Keratinocyte (primary cell): Measurements from ENCODE around the gene ZNF710. TPM values are rescaled to one million over a fixed set of nuclear protein-coding genes. Genes with fewer than 3 reads are reported as not detected.

Experiments
- DNase-seq: peaks from one replicate; pipeline ENCODE4 v3.0.0-alpha.2; 2011; ENCODE audit warnings: low read depth, missing footprints, low spot score
- FAIRE-seq: peaks from 2 replicates; lab custom pipeline; 2011; peaks lifted over from hg19 to GRCh38; lab: Jason Lieb, UNC
- H2AFZ ChIP-seq: 2 replicates; pipeline ENCODE4 v1.6.0; 2012; ENCODE audit warnings: low read length, control low read depth, inconsistent platforms; ENCODE audit not compliant: control insufficient read depth
- H3K27ac ChIP-seq: 2 replicates; pipeline ENCODE4 v1.5.1; 2011; ENCODE audit warnings: low read length; ENCODE audit not compliant: control insufficient read depth, insufficient read depth
- H3K27me3 ChIP-seq: 3 replicates; pipeline ENCODE4 v1.6.0; 2011; ENCODE audit warnings: low read length; ENCODE audit not compliant: control insufficient read depth, insufficient read depth; ENCODE audit errors: extremely low read depth
- H3K36me3 ChIP-seq, 2 experiments: 2 replicates in 1 of 2; 3 replicates in 1 of 2; pipeline ENCODE4 v1.5.1; 2011; ENCODE audit warnings: low read length in 2 of 2, mild to moderate bottlenecking in 1 of 2; ENCODE audit not compliant: control insufficient read depth in 2 of 2, insufficient read depth in 2 of 2; ENCODE audit errors: extremely low read depth in 1 of 2
- H3K4me1 ChIP-seq: 3 replicates; pipeline ENCODE4 v1.5.1; 2011; ENCODE audit warnings: low read length; ENCODE audit not compliant: control insufficient read depth, insufficient read depth; ENCODE audit errors: extremely low read depth
- H3K4me2 ChIP-seq: 3 replicates; pipeline ENCODE4 v1.6.0; 2011; ENCODE audit warnings: low read depth, low read length; ENCODE audit not compliant: control insufficient read depth, insufficient read depth; ENCODE audit errors: extremely low read depth
- H3K4me3 ChIP-seq, 3 experiments: fragments of 200-600 bp in 1 of 3; sonication (generic) in 1 of 3; 2 replicates in 2 of 3; 3 replicates in 1 of 3; pipeline ENCODE4 v1.5.1; 2011 to 2016; ENCODE audit warnings: low read length in 3 of 3, mild to moderate bottlenecking in 3 of 3, control low read depth in 2 of 3, inconsistent platforms in 1 of 3, low read depth in 1 of 3, mixed read lengths in 1 of 3, mixed run types in 1 of 3, moderate library complexity in 1 of 3; ENCODE audit not compliant: control insufficient read depth in 2 of 3, insufficient read depth in 2 of 3; ENCODE audit errors: extremely low read depth in 1 of 3
- H3K79me2 ChIP-seq: 2 replicates; pipeline ENCODE4 v1.6.0; 2012; ENCODE audit warnings: low read length; ENCODE audit not compliant: control insufficient read depth, insufficient read depth
- H3K9ac ChIP-seq: 3 replicates; pipeline ENCODE4 v1.6.0; 2011; ENCODE audit warnings: low read length; ENCODE audit not compliant: control insufficient read depth, insufficient read depth; ENCODE audit errors: extremely low read depth
- H3K9me1 ChIP-seq: 3 replicates; pipeline ENCODE4 v1.6.0; 2011; ENCODE audit warnings: low read length; ENCODE audit not compliant: control insufficient read depth, insufficient read depth; ENCODE audit errors: extremely low read depth
- H3K9me3 ChIP-seq: 2 replicates; pipeline ENCODE4 v1.5.1; 2012; ENCODE audit warnings: low read depth, low read length; ENCODE audit not compliant: control insufficient read depth
- H4K20me1 ChIP-seq: 3 replicates; pipeline ENCODE4 v1.6.0; 2011; ENCODE audit warnings: low read length; ENCODE audit not compliant: control insufficient read depth, insufficient read depth; ENCODE audit errors: extremely low read depth
- EZH2 ChIP-seq: IDR thresholded peaks from one replicate; pipeline ENCODE4 v1.6.1; 2012; ENCODE audit warnings: inconsistent platforms, mild to moderate bottlenecking, low read length, moderate library complexity
- dilution Hi-C: fragments of 300-500 bp; cut with MboI; formaldehyde crosslinking; loops from one replicate; pipeline ENCODE4 v1.7.0; 2020; ENCODE audit warnings: low sequenced_read_pairs; ENCODE audit not compliant: extremely low pct_ligation_motif_present
- polyA plus RNA-seq, 5 experiments: library from polyadenylated mRNA; depleted of rRNA in 3 of 5; stranded (reverse) in 3 of 5; stranded (forward) in 1 of 5; unstranded in 1 of 5; fragments of >200 nt; gene quantifications; 1 replicate in 1 of 5; 2 replicates in 3 of 5; 3 replicates in 1 of 5; pipeline versions ENCODE4 v1.2.1 to v1.2.3, GENCODE V29; 2011 to 2012; ENCODE audit warnings: missing spikeins in 2 of 5, low read depth in 1 of 5, low replicate concordance in 1 of 5
- TF ChIP-seq, protein P1 (sequence below), 3 experiments: IDR thresholded peaks in 1 of 3; conservative IDR thresholded peaks in 1 of 3; optimal IDR thresholded peaks in 1 of 3; 2 replicates in 2 of 3; 3 replicates in 1 of 3; pipeline versions ENCODE3 to v1.5.1; 2011; ENCODE audit warnings: low read length in 3 of 3, mild to moderate bottlenecking in 3 of 3, moderate library complexity in 2 of 3, control low read depth in 1 of 3, inconsistent platforms in 1 of 3; ENCODE audit not compliant: insufficient read depth in 2 of 3; ENCODE audit errors: extremely low read depth in 1 of 3

The ZNF710 gene
- polyA plus RNA-seq, 1 donor (not counting 4 experiments of a cell fraction or from before 2014, with no cell fraction given): 4.5 TPM

GRCh38 chr15:90018216-90018831 lies 17.2 kb downstream of the ZNF710 start:
- H3K27ac ChIP-seq: no peak overlapping the region
- H3K4me1 ChIP-seq: peaks cover 29% of the 10 kb centered on the region
- H3K79me2 ChIP-seq: peaks cover 44% of the 10 kb centered on the region
- dilution Hi-C loops: no loop called here
- H3K4me3 ChIP-seq: no peak overlapping the region
- H3K9me3 ChIP-seq: no peaks in the 10 kb centered on the region
- DNase-seq: no peak
- H3K36me3 ChIP-seq: peaks cover 0 to 3% of the 10 kb centered on the region in 2 experiments
- H3K9ac ChIP-seq: no peak overlapping the region
- H4K20me1 ChIP-seq: no peaks in the 10 kb centered on the region
- H3K4me2 ChIP-seq: no peak overlapping the region
- TF ChIP-seq, protein P1, sequence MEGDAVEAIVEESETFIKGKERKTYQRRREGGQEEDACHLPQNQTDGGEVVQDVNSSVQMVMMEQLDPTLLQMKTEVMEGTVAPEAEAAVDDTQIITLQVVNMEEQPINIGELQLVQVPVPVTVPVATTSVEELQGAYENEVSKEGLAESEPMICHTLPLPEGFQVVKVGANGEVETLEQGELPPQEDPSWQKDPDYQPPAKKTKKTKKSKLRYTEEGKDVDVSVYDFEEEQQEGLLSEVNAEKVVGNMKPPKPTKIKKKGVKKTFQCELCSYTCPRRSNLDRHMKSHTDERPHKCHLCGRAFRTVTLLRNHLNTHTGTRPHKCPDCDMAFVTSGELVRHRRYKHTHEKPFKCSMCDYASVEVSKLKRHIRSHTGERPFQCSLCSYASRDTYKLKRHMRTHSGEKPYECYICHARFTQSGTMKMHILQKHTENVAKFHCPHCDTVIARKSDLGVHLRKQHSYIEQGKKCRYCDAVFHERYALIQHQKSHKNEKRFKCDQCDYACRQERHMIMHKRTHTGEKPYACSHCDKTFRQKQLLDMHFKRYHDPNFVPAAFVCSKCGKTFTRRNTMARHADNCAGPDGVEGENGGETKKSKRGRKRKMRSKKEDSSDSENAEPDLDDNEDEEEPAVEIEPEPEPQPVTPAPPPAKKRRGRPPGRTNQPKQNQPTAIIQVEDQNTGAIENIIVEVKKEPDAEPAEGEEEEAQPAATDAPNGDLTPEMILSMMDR (optimal IDR thresholded peaks at IDR 0.05 in 1 of 3, IDR thresholded peaks at IDR 0.05 in 1 of 3, conservative IDR thresholded peaks at IDR 0.05 in 1 of 3; ENCODE audit: extremely low read depth in 1 of 3, insufficient read depth in 2 of 3, low read length in 3 of 3): no peak
- TF ChIP-seq EZH2: no peak
- FAIRE-seq: no peak
- H2AFZ ChIP-seq: no peak overlapping the region
- no peaks in the 10 kb centered on the region for H3K27me3 ChIP-seq
- H3K9me1 ChIP-seq: peaks cover 3% of the 10 kb centered on the region

DNA sequence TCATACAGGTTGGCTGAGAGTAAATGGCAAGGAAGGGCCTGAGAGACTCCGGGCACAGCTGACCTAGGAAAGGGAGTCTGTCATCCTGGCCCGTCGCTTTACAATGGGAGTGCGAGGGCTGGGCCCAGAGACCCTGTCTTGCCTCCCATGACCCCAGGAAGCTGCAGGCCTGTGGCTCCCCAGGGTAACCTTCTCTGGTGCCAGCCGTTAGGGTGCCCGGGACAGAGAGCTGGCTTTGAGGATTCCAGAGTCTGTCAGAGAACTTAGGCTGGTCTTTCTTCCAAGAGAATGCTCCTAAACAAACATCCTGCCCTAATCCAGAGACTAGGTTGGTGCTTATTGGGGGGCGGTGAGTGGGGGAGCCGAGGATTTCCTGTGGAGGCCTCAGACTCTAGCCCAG lies 18.5 kb downstream of the ZNF710 start:
- FAIRE-seq (no peak), DNase-seq (no peak)
- Histone ChIP-seq H4K20me1 (no peaks in the 10 kb centered on the region), H3K36me3 (peaks cover 0 to 3% of the 10 kb centered on the region in 2 experiments), H2AFZ (no peak overlapping the region), H3K9me1 (peaks cover 3% of the 10 kb centered on the region), H3K9me3 (no peaks in the 10 kb centered on the region), H3K9ac (no peak overlapping the region), H3K27me3 (no peaks in the 10 kb centered on the region), H3K4me1 (peaks cover 29% of the 10 kb centered on the region), H3K27ac (no peak overlapping the region), H3K4me2 (no peak overlapping the region), H3K4me3 (no peak overlapping the region), H3K79me2 (peaks cover 49% of the 10 kb centered on the region)
- dilution Hi-C loops: no loop called here
- TF ChIP-seq EZH2: no peak
- TF ChIP-seq, protein P1 (optimal IDR thresholded peaks at IDR 0.05 in 1 of 3, IDR thresholded peaks at IDR 0.05 in 1 of 3, conservative IDR thresholded peaks at IDR 0.05 in 1 of 3; ENCODE audit: extremely low read depth in 1 of 3, insufficient read depth in 2 of 3, low read length in 3 of 3): no peak
